ENCODE measurements around the gene TMEM200A.

The TMEM200A gene

DNA sequence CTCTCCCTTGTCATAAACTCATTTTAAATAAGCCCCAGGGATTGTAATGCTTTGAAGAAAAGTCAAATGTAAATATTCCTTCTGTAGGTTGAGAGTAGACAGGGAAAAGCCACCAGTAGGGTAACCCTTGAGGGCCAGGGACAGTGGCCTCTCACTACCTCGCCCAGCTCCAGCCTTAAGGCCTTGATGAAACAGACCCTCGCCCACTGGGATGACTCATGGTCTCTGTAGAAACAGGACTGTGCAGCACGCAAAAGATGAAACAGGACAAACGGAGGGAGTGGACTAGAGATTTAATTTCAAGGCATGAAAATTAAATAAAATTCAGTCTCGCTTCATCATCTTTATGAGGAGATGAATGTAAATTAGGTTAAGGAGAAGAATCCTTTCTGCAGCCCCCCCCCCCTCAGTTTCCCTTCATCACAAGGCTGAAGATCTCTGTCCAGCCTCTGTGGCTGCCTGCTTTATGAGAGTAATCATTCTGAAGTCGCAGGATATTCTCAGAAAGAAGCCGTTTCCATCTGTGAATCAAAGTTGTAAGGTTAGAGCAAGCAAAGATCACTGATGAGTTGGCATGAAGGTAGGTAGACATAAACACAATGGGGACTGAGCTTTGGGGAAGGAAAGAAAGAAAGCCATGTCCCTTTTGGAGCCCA lies 60.4 kb downstream of the TMEM200A start:
- DNase-seq: no peak

DNA sequence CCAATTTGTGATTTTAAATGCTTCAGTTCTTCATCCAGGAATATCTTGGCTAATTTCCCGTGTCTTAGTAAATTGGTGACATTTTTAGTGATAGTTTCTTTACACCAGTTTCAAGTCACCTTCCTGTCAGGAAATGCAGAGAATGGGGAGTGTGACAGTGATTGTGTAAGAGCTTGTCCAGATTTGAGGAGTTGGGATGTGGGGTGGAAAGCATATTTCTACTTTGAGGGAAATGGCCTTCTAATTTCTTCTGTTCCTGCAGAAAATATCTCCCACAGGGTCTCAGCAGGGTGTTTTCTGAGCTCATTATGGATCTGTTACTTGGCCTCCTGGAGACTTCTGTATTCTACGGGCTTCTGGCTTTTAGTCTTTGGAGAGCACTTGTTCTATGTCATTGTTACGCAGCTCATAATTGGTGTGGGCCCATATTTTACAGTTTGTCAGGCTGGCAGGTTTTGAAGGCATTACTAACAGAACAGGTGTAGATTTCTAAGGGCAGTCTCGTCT lies 65.6 kb downstream of the TMEM200A start:
- no peak for DNase-seq

DNA sequence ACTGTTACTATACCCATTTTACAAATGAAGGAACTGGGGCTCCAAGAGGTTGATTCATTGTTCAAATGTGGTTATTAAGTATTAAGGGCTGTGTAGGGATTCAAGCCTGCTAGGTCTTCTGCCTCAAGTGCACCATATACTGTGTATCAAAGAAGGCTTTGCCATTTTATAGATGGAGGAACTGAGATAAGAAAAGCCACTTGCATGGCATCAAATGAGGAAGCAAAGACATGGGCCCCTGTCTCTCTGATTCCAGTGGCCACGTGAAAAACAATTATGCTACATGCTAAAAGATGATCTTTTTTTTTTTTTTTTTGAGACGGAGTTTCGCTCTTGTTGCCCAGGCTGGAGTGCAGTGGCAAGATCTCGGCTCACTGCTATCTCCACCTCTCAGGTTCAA lies 67.0 kb downstream of the TMEM200A start:
- no peak for DNase-seq

- no peak for DNase-seq
Observed at GRCh38 chr6:130434174-130434873, 68.5 kb downstream of the TMEM200A start.

DNA sequence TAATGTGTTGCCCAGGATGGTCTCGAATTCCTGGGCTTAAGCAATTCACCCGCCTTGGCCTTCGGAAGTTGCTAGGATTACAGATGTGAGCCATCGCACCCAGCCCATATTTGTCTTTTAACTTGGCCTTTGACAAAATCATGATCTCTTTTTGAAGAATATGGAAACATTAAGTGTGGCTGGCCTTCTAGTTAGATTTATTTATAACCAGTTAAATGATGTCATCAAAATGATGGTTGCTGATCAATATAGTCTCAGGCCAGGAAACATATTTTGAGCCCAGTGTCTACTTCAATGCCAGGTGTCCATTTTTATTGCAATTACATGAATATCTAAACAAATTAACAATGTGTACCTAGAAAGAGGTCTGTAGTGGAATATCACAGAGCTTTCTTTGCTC lies 69.4 kb downstream of the TMEM200A start:
- DNase-seq: no peak

DNA sequence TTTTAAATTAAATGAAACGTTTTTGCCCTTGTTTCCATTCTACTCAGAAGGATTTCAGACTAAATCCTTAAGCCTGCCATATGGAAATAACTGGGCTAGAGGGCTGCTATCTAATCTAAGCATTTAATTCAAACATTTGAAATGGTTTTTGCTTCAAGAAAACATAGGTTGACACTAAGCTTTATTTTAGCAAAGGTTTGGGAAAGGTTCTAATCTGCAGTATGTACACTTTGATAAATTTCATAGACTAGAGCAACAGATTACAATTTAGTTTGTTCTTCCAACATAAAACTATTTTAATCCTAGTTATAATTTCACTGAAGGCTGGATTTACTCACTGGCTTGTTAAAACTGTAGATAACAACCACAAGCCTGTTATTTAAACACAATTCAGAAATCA lies 72.1 kb downstream of the TMEM200A start:
- no peak for DNase-seq

DNA sequence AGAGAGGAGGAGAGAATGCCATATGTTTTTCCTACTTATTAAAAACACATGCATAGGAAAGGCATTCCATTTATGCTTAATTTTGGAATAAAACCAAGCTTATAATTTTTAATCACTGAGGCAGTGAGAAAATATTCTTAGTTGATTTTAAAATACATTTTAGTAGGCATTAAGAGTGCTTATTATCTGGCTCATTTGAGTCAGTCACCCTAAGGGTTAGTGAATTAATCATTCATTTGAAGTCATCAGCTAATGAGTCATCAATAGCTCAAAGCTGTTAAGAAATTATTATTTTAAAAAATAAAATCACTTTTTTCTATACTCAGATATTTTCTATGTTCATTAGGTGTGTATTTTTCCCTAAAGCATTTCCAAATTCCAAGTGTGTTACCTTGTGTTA lies 81.6 kb downstream of the TMEM200A start:
- DNase-seq: no peak

DNA sequence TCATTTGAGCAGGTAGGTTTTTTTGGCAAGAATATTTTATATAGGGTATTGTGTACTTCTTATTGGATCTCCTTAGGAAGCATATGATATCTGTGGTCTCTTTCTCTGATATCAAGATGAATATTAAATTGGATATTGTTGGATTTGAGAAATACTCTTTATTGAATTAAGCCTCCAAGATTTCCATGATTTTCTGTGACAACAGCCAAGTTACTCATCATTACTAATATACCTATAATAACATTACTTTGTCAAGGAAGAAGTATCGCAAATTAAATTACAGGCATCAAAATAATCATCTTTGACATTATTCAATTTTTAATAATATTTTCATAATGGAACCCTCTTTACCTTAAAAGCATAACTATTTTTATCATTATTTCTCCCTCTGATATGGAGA lies 86.5 kb downstream of the TMEM200A start:
- no peak for DNase-seq

DNA sequence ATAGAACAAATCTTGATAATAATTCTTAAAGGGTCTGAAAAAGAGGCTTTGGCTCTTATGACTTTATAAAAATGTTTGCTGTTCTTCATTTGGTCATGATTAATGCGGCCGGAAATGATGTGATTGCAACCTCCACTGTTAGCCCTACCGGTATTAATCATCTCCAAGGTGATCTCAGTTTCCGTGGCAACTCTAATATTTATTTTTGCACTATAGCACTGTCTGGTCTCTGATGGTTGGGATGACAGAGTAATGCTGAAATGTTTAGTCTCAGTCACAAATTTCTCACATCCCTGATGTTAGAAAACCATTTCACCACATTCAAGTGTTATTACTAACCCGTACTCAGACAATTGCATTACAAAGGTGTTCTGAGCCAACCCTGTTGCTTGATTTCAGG lies 87.4 kb downstream of the TMEM200A start:
- DNase-seq: no peak

GRCh38 chr6:130457605-130458004 lies 91.8 kb downstream of the TMEM200A start:
- DNase-seq: no peak

DNA sequence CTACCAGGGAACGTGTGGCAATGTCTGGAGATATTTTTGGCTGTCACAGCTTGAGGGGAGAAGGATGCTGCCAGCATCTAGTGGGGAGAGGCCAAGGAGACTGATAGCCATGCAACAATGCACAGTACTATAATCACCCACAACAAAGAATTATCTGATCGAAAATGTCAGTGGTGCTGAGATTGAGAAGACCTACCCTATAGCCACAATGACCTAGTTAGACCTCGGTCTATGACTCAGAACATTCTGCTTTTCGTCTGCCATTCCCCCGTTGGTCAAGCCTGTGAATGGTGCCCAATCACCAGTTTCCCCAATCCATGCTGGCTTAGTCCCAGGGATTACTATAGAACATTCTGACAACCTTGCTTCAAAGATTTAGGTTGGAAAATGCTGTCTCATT lies 93.5 kb downstream of the TMEM200A start:
- no peak for DNase-seq

- no peak for DNase-seq
Observed at GRCh38 chr6:130460934-130461333, 95.1 kb downstream of the TMEM200A start.

GRCh38 chr6:130466052-130466747 lies 100.4 kb downstream of the TMEM200A start:
- DNase-seq: no peak

GRCh38 chr6:130466748-130467061 lies 100.9 kb downstream of the TMEM200A start:
- DNase-seq: no peak

DNA sequence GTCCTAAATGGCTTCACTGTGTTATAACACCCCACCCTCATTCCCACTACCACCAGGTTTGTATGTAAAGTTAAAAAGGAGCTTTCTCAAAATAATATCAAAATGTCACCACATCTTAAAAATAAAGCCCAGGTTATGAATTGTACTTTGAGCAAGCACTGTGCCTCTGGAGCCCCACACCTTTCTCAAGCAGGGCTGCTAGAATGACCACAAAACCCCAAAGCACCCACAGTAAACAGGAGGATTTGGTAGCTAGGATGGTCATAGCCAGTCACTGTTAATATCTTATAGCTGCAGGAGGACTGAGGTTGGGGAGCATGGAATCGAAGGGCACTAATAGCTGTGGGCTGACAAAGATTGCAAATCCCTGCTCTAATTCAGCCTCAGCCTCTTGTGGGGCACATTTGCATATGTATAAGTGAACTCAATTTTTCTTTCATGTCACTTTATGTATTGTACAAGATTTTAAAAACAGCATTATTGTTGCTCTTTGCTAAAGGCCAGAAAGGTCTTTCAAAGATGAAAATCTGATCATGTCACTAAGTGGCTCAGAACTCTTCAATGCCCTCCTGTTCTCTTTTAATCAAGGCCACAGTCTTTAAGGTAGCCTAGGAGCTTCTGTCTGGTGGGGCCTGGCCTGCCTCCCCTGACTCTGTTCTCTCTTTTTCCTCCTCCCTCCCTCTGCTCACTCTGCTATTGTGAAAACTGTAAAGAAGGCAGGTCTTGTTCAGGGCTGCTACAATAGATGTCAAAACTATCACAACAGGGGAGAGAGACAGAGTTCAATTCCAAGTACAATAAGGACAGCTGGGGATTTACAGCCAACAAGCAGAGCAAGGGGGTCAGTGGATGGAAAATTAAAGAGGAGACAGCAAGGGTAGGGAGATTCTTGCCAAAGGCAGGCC lies 101.6 kb downstream of the TMEM200A start:
- DNase-seq: no peak

- DNase-seq: no peak
Observed at GRCh38 chr6:130470766-130471165, 104.9 kb downstream of the TMEM200A start.

GRCh38 chr6:130473886-130474285 lies 108.1 kb downstream of the TMEM200A start:
- no peak for DNase-seq

DNA sequence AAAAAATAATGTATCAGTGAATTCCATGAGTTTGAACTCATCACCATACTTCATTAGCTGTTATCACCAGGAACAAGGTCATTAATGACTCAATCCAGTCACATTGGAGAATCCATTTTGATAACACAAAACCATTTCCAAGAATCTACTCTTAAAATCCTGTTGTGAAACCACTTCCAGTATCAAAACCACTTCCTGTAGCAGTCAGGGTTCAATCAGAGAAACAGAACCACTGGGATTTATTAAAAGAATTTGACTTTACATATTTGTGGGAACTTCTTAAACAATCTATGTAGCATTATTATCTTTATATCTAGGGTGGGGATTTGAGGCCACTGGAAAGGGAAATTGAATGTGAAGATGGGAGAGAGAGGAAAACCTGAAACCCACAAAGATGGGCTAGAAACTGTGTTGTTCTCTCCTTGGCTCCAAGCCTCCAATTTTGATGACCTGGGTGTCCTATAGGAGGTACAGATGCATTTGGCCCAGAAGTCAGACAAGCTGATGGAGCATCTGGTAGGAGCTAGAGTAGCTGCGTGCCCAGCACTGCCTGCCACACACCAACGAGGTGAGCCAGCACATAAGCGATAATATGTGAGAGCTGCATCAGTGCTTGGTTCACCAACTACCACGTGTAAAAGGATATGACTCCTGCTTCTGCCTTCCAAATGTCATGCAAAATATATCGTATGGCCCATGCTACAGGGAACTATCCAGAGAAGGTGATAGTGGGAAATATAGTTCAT lies 117.0 kb downstream of the TMEM200A start:
- DNase-seq: no peak

- DNase-seq: no peak
Observed at GRCh38 chr6:130485870-130486269, 120.1 kb downstream of the TMEM200A start.

GRCh38 chr6:130486417-130486816 lies 120.6 kb downstream of the TMEM200A start:
- no peak for DNase-seq

DNA sequence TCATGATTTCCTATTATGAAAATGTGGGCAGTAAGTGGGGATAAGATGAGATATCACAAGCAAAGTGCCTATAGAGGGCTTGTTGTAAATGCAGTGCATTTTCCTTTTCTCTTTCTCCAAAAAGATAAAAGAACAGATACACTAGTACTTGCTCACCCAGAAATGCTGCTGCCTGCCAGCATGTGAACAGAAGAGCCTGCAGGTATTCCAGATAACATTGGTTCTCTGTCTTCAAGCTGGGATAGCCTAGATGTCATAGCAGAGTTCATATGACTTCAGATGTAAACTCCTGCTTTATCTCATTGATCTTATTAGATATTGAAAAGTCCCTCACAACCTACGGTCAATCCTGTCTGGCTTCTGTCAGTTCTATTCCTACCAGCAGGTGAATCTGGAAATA lies 123.7 kb downstream of the TMEM200A start:
- DNase-seq: no peak

Measured in NCI-H510A (cell line).